ENCODE data around the gene SLC31A1.

Gene SLC31A1

GRCh38 chr9:113298924-113299770 is 77.8 kb downstream of the SLC31A1 start:
- H3K4me3 ChIP-seq (ENCODE audit: low read length) = no peak overlapping the region
- no peak for TF ChIP-seq ZNF274 (IDR thresholded peaks at IDR 0.05; ENCODE audit: low read depth, low read length)

DNA sequence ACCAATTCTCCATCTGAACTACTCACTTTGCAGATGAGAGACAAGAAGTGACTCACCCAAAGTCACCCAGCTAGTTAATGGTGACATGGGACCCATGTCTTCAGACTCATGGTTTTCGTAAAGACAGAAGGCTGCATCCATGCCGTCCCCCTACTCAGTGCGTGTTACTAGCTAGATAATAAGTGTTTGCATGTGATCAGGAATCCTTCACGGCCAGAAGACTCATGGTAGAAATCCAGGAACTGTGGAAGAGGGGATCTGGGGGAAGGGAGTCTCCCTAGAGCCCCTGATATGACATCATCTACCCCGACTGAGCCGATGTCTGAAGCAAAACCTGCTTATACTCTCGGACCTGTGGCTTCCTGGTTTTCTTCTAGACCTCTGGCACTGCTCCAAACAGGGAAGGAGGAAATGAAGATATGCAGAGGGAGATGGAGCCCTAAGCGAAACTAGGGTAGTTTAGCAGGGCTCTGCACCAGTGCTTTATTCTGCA is 78.5 kb downstream of the SLC31A1 start:
- H3K4me3 ChIP-seq (ENCODE audit: low read length) = no peak overlapping the region

DNA sequence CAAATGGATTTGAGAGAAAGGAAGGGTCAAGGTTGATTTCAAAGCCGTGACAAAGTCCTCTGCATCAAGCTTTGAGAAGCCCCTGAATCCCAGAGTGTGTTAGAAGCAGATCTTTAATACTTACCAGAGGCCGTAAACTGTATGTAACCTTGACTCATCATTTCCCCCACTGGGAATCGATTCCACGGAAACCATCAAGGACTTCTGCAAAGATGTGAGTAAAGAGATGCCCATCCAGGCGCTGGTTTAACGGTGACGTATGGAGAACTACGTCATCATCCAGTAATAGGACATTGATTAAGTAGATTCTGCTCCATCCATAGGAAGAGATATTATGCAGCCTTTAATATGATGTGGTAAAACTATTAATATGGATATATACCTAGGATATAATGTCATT is 80.2 kb downstream of the SLC31A1 start:
- H3K4me3 ChIP-seq (ENCODE audit: low read length) = no peak overlapping the region
- TF ChIP-seq ZNF274 (IDR thresholded peaks at IDR 0.05; ENCODE audit: low read depth, low read length) = no peak

More for the DNA sequence above, 78.5 kb downstream of the SLC31A1 start:
- no peak for TF ChIP-seq ZNF274 (IDR thresholded peaks at IDR 0.05; ENCODE audit: low read depth, low read length)

GRCh38 chr9:113302792-113303418 is 81.6 kb downstream of the SLC31A1 start, which contains the start of gene RNF183:
Gene RNF183, minus strand, starts transcription at chr9:113303376. Its CDS starts 5,192 bp downstream, at chr9:113298184.
- no peak for TF ChIP-seq ZNF274 (IDR thresholded peaks at IDR 0.05; ENCODE audit: low read depth, low read length)
- no peak within 1 kb of the TSS for H3K4me3 ChIP-seq (ENCODE audit: low read length)

DNA sequence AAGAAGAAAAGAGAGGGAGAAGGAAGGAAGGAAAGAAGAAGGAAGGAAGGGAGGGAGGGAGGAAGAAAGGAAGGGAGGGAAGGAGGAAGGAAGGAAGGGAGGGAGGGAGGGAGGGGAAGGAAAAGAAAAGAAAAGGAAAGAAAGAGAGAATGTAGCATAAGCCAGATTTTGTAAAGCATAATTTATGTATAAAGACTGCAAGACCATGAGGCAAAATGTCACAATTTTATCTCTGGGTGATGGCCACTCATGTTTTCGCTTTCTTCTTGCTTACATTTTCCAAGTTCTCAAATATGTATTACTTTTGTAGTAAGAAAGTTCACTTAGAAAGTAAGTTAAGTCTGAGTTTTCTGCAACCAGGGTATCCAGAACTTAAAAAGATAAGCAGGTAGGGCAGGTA is 85.2 kb downstream of the SLC31A1 start:
- H3K4me3 ChIP-seq (ENCODE audit: low read length) = no peak overlapping the region
- TF ChIP-seq ZNF274 (IDR thresholded peaks at IDR 0.05; ENCODE audit: low read depth, low read length) = no peak

DNA sequence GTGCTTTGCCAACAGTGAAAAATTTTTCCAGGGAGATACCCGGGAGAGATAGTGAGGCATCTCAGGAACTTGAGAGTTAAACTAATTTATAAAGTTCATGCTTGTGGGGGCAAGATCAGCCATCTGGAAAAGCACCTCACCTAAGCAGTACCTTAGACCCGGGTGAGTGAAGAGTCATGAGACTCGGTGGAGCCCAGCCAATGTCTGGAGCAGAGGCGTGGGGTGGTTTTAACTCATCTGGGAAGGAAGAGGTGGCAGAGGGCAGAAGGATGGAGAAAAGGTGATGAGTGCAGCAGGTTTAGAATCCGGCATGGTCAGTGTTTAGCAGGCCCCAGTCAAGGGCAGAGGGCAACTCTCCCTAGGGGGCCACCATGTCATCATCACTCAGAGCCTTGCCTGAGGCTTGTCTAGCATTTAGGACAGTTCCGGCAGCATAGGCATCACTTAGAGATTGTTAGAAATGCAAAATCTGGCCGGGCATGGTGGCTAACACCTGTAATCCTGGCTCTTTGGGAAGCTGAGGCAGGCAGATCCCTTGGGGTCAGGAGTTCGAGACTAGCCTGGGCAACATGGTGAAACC is 86.1 kb downstream of the SLC31A1 start:
- no peak overlapping the region for H3K4me3 ChIP-seq (ENCODE audit: low read length)
- no peak for TF ChIP-seq ZNF274 (IDR thresholded peaks at IDR 0.05; ENCODE audit: low read depth, low read length)

GRCh38 chr9:113309204-113309813 is 88.0 kb downstream of the SLC31A1 start:
- no peak overlapping the region for H3K4me3 ChIP-seq (ENCODE audit: low read length)
- no peak for TF ChIP-seq ZNF274 (IDR thresholded peaks at IDR 0.05; ENCODE audit: low read depth, low read length)

- TF ChIP-seq ZNF274 (IDR thresholded peaks at IDR 0.05; ENCODE audit: low read depth, low read length) = no peak
- H3K4me3 ChIP-seq (ENCODE audit: low read length) = no peak overlapping the region
Observed at GRCh38 chr9:113310538-113310937, 89.2 kb downstream of the SLC31A1 start.

GRCh38 chr9:113311961-113312360 is 90.6 kb downstream of the SLC31A1 start:
- no peak overlapping the region for H3K4me3 ChIP-seq (ENCODE audit: low read length)
- no peak for TF ChIP-seq ZNF274 (IDR thresholded peaks at IDR 0.05; ENCODE audit: low read depth, low read length)

GRCh38 chr9:113313261-113313660 is 91.9 kb downstream of the SLC31A1 start:
- TF ChIP-seq ZNF274 (IDR thresholded peaks at IDR 0.05; ENCODE audit: low read depth, low read length) = no peak
- H3K4me3 ChIP-seq (ENCODE audit: low read length) = no peak overlapping the region
